Breast epithelium (tissue), 3 donors: ENCODE data around the gene ZCCHC17.

Experiments used
- POLR2AphosphoS5 ChIP-seq, 3 donors: sonication (generic); formaldehyde crosslinking; IDR thresholded peaks; one replicate each; pipeline ENCODE4 v1.6.1; 2017; ENCODE audit warnings: antibody characterized with exemption in 3 of 3
- TF ChIP-seq, protein P1 (sequence below), 3 donors: fragments of 450-650 bp; IDR thresholded peaks; one replicate each; pipeline ENCODE4 v1.5.1; 2016 to 2017; ENCODE audit warnings: antibody characterized with exemption in 3 of 3, mild to moderate bottlenecking in 3 of 3, moderate library complexity in 3 of 3

DNA sequence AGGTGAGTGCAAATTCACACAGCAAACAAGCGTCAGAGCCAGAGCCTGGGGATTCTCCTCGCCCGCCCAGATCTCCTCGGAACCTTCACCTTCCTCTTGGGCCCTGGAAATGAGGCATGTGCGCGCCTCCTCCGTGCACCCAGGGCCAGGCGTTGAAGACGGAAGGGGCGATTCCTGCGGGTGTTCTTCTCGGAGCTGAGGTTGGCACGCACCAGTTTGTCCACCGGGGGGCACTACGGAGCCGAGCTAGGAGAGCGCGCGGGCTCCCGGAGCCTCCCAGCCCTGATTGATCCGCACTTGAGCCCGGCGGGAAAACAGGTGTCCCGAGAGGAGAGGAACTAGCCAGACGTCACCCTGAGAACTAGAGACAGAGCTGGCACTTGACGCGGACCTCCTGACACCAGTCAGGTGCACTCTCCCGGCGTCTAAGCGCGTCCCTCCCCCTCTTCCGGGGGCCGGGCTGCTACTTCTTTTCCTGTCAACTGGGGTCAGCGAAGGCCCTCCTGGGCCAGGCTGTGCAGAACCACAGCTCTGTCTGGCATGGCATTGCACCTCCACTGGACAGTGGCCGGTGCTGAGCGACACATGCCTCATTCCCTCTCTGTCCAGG, 97.9 kb downstream of the ZCCHC17 start:
- TF ChIP-seq, protein P1, sequence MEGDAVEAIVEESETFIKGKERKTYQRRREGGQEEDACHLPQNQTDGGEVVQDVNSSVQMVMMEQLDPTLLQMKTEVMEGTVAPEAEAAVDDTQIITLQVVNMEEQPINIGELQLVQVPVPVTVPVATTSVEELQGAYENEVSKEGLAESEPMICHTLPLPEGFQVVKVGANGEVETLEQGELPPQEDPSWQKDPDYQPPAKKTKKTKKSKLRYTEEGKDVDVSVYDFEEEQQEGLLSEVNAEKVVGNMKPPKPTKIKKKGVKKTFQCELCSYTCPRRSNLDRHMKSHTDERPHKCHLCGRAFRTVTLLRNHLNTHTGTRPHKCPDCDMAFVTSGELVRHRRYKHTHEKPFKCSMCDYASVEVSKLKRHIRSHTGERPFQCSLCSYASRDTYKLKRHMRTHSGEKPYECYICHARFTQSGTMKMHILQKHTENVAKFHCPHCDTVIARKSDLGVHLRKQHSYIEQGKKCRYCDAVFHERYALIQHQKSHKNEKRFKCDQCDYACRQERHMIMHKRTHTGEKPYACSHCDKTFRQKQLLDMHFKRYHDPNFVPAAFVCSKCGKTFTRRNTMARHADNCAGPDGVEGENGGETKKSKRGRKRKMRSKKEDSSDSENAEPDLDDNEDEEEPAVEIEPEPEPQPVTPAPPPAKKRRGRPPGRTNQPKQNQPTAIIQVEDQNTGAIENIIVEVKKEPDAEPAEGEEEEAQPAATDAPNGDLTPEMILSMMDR (IDR thresholded peaks at IDR 0.05): peak; percentile 42 to 92 (median 89)
- TF ChIP-seq POLR2AphosphoS5 (IDR thresholded peaks at IDR 0.05): peak in 1 of 3 donors; percentile 41
